GM12872 (cell line): Measurements from ENCODE around the gene INTS11.

Experiments used
- TF ChIP-seq, protein P1 (sequence below): IDR thresholded peaks from 3 replicates; pipeline ENCODE4 v1.5.1; 2011; ENCODE audit warnings: low read depth, mild to moderate bottlenecking, low read length, moderate library complexity; ENCODE audit not compliant: insufficient read depth

INTS11 gene

GRCh38 chr1:1310109-1310385 lies 14.4 kb downstream of the INTS11 start:
- TF ChIP-seq, protein P1, sequence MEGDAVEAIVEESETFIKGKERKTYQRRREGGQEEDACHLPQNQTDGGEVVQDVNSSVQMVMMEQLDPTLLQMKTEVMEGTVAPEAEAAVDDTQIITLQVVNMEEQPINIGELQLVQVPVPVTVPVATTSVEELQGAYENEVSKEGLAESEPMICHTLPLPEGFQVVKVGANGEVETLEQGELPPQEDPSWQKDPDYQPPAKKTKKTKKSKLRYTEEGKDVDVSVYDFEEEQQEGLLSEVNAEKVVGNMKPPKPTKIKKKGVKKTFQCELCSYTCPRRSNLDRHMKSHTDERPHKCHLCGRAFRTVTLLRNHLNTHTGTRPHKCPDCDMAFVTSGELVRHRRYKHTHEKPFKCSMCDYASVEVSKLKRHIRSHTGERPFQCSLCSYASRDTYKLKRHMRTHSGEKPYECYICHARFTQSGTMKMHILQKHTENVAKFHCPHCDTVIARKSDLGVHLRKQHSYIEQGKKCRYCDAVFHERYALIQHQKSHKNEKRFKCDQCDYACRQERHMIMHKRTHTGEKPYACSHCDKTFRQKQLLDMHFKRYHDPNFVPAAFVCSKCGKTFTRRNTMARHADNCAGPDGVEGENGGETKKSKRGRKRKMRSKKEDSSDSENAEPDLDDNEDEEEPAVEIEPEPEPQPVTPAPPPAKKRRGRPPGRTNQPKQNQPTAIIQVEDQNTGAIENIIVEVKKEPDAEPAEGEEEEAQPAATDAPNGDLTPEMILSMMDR = no peak

- TF ChIP-seq, protein P1 = no peak
These were observed 15.0 kb downstream of the INTS11 start for GRCh38 chr1:1309251-1310108.

GRCh38 chr1:1308756-1309250 lies 15.7 kb downstream of the INTS11 start:
- TF ChIP-seq, protein P1 = no peak

GRCh38 chr1:1307923-1308755 lies 16.3 kb downstream of the INTS11 start, which contains the start of the genes ACAP3 and PUSL1:
Gene ACAP3, minus strand, starts transcription at chr1:1307930. Its CDS starts 115 bp downstream, at chr1:1307815.
Gene PUSL1, plus strand, starts transcription at chr1:1308597. Its CDS starts 47 bp downstream, at chr1:1308644.
- TF ChIP-seq, protein P1 = no peak

DNA sequence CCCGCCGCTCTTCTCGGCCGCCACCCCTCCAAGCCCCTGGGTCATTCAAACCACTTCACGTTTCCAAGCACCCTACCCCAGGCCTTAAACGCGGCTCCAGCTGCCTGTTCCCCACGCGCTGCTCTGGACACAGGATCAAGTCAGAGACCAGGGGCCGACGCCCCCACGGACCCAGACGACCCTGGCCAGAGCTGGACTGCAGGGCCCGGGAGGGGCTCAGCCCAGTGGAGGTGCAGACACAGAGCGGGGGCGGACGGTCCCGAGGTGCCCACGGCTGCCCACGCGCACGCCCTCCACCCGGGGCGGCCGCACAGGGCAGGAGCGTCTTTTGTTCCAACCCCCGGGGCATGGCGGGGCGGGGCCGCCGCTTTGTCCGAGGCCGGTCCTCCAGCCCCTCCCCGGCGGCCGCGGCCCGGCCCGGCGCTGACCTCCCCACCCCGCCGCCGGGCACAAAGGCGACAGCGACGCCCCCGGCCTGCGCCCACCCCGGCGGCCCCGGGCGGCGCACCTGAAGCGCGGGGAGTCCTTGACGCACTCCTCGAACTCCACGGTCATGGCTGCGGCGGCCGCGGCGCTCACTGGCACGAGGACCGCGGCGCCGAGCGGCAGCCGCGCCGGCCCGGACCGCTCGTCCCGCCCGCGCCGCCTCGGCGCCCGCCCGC lies 17.1 kb downstream of the INTS11 start:
- TF ChIP-seq, protein P1 = no peak

DNA sequence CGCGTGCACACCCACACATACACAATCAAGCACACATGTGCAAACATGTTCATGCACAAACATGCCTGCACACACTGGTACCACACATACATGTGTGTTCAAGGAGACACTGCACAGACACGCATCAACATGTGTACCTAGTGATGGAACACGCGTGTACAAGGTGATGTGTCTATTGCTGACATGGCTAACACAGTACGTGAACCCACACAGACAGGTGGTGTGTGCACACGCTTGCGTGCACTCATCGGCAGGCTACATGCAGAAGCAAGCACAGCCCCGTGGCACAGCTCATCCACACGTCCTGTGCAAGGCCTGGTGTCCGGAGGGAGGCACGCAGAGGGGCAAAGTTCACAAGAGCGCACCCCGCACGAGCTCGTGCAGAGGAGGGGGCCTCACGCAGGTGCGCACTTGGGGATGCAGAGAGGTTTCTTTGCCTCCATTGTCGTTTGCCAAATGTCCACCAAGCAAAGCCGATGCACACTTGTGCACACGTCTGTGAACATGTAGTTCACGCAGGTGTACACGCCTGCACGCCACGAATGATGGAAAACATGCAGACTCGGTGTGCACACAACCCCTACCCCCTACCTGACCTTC lies 17.7 kb downstream of the INTS11 start:
- TF ChIP-seq, protein P1 = no peak
